C4-2B (cell line): ENCODE results near the gene REN.

Experiments
- CTCF ChIP-seq: fragments of 450-650 bp; conservative IDR thresholded peaks from 2 replicates; pipeline ENCODE4 v1.5.1; 2017; ENCODE audit warnings: mild to moderate bottlenecking
- ZFX ChIP-seq: fragments of 450-650 bp; IDR thresholded peaks from 2 replicates; pipeline ENCODE4 v1.6.1; 2017

- no peak for TF ChIP-seq CTCF
- TF ChIP-seq ZFX, result no peak
Measured at GRCh38 chr1:204115116-204115515, 51.0 kb downstream of the REN start.
